Keratinocyte (primary cell): Measurements from ENCODE around the gene NRG2. TPM values are rescaled to one million over a fixed set of nuclear protein-coding genes. Genes with fewer than 3 reads are reported as not detected.

Experiments
- DNase-seq: peaks from one replicate; pipeline ENCODE4 v3.0.0-alpha.2; 2011; ENCODE audit warnings: low read depth, missing footprints, low spot score
- FAIRE-seq: peaks from 2 replicates; lab custom pipeline; 2011; peaks lifted over from hg19 to GRCh38; lab: Jason Lieb, UNC
- H2AFZ ChIP-seq: 2 replicates; pipeline ENCODE4 v1.6.0; 2012; ENCODE audit warnings: low read length, control low read depth, inconsistent platforms; ENCODE audit not compliant: control insufficient read depth
- H3K27ac ChIP-seq: 2 replicates; pipeline ENCODE4 v1.5.1; 2011; ENCODE audit warnings: low read length; ENCODE audit not compliant: control insufficient read depth, insufficient read depth
- H3K27me3 ChIP-seq: 3 replicates; pipeline ENCODE4 v1.6.0; 2011; ENCODE audit warnings: low read length; ENCODE audit not compliant: control insufficient read depth, insufficient read depth; ENCODE audit errors: extremely low read depth
- H3K36me3 ChIP-seq, 2 experiments: 2 replicates in 1 of 2; 3 replicates in 1 of 2; pipeline ENCODE4 v1.5.1; 2011; ENCODE audit warnings: low read length in 2 of 2, mild to moderate bottlenecking in 1 of 2; ENCODE audit not compliant: control insufficient read depth in 2 of 2, insufficient read depth in 2 of 2; ENCODE audit errors: extremely low read depth in 1 of 2
- H3K4me1 ChIP-seq: 3 replicates; pipeline ENCODE4 v1.5.1; 2011; ENCODE audit warnings: low read length; ENCODE audit not compliant: control insufficient read depth, insufficient read depth; ENCODE audit errors: extremely low read depth
- H3K4me2 ChIP-seq: 3 replicates; pipeline ENCODE4 v1.6.0; 2011; ENCODE audit warnings: low read depth, low read length; ENCODE audit not compliant: control insufficient read depth, insufficient read depth; ENCODE audit errors: extremely low read depth
- H3K4me3 ChIP-seq, 3 experiments: fragments of 200-600 bp in 1 of 3; sonication (generic) in 1 of 3; 2 replicates in 2 of 3; 3 replicates in 1 of 3; pipeline ENCODE4 v1.5.1; 2011 to 2016; ENCODE audit warnings: low read length in 3 of 3, mild to moderate bottlenecking in 3 of 3, control low read depth in 2 of 3, inconsistent platforms in 1 of 3, low read depth in 1 of 3, mixed read lengths in 1 of 3, mixed run types in 1 of 3, moderate library complexity in 1 of 3; ENCODE audit not compliant: control insufficient read depth in 2 of 3, insufficient read depth in 2 of 3; ENCODE audit errors: extremely low read depth in 1 of 3
- H3K79me2 ChIP-seq: 2 replicates; pipeline ENCODE4 v1.6.0; 2012; ENCODE audit warnings: low read length; ENCODE audit not compliant: control insufficient read depth, insufficient read depth
- H3K9ac ChIP-seq: 3 replicates; pipeline ENCODE4 v1.6.0; 2011; ENCODE audit warnings: low read length; ENCODE audit not compliant: control insufficient read depth, insufficient read depth; ENCODE audit errors: extremely low read depth
- H3K9me1 ChIP-seq: 3 replicates; pipeline ENCODE4 v1.6.0; 2011; ENCODE audit warnings: low read length; ENCODE audit not compliant: control insufficient read depth, insufficient read depth; ENCODE audit errors: extremely low read depth
- H3K9me3 ChIP-seq: 2 replicates; pipeline ENCODE4 v1.5.1; 2012; ENCODE audit warnings: low read depth, low read length; ENCODE audit not compliant: control insufficient read depth
- H4K20me1 ChIP-seq: 3 replicates; pipeline ENCODE4 v1.6.0; 2011; ENCODE audit warnings: low read length; ENCODE audit not compliant: control insufficient read depth, insufficient read depth; ENCODE audit errors: extremely low read depth
- CTCF ChIP-seq, 3 experiments: IDR thresholded peaks in 1 of 3; conservative IDR thresholded peaks in 1 of 3; optimal IDR thresholded peaks in 1 of 3; 2 replicates in 2 of 3; 3 replicates in 1 of 3; pipeline versions ENCODE3 to v1.5.1; 2011; ENCODE audit warnings: low read length in 3 of 3, mild to moderate bottlenecking in 3 of 3, moderate library complexity in 2 of 3, control low read depth in 1 of 3, inconsistent platforms in 1 of 3; ENCODE audit not compliant: insufficient read depth in 2 of 3; ENCODE audit errors: extremely low read depth in 1 of 3
- EZH2 ChIP-seq: IDR thresholded peaks from one replicate; pipeline ENCODE4 v1.6.1; 2012; ENCODE audit warnings: inconsistent platforms, mild to moderate bottlenecking, low read length, moderate library complexity
- dilution Hi-C: fragments of 300-500 bp; cut with MboI; formaldehyde crosslinking; loops from one replicate; pipeline ENCODE4 v1.7.0; 2020; ENCODE audit warnings: low sequenced_read_pairs; ENCODE audit not compliant: extremely low pct_ligation_motif_present
- polyA plus RNA-seq, 5 experiments: library from polyadenylated mRNA; depleted of rRNA in 3 of 5; stranded (reverse) in 3 of 5; stranded (forward) in 1 of 5; unstranded in 1 of 5; fragments of >200 nt; gene quantifications; 1 replicate in 1 of 5; 2 replicates in 3 of 5; 3 replicates in 1 of 5; pipeline versions ENCODE4 v1.2.1 to v1.2.3, GENCODE V29; 2011 to 2012; ENCODE audit warnings: missing spikeins in 2 of 5, low read depth in 1 of 5, low replicate concordance in 1 of 5

Gene NRG2
- polyA plus RNA-seq, 1 donor (not counting 4 experiments of a cell fraction or from before 2014, with no cell fraction given) = 0.13 TPM

GRCh38 chr5:139843991-139844390 is 199.1 kb downstream of the NRG2 start:
- Histone ChIP-seq H3K9me1 (no peaks in the 10 kb centered on the region), H3K36me3 (no peaks in the 10 kb centered on the region), H2AFZ (no peak overlapping the region), H3K9me3 (no peaks in the 10 kb centered on the region), H3K9ac (no peak overlapping the region), H3K79me2 (no peaks in the 10 kb centered on the region), H3K4me1 (no peaks in the 10 kb centered on the region), H3K4me2 (no peak overlapping the region), H3K27ac (no peak overlapping the region), H3K4me3 (no peak overlapping the region), H3K27me3 (no peaks in the 10 kb centered on the region), H4K20me1 (no peaks in the 10 kb centered on the region)
- TF ChIP-seq CTCF (optimal IDR thresholded peaks at IDR 0.05 in 1 of 3, IDR thresholded peaks at IDR 0.05 in 1 of 3, conservative IDR thresholded peaks at IDR 0.05 in 1 of 3; ENCODE audit: extremely low read depth in 1 of 3, insufficient read depth in 2 of 3, low read length in 3 of 3) (no peak), EZH2 (no peak)
- dilution Hi-C loops = loop anchor here (25.0 kb wide), 1 partner anchor 118 kb away; no protein-coding TSS in a partner anchor
- FAIRE-seq (no peak), DNase-seq (no peak)

DNA sequence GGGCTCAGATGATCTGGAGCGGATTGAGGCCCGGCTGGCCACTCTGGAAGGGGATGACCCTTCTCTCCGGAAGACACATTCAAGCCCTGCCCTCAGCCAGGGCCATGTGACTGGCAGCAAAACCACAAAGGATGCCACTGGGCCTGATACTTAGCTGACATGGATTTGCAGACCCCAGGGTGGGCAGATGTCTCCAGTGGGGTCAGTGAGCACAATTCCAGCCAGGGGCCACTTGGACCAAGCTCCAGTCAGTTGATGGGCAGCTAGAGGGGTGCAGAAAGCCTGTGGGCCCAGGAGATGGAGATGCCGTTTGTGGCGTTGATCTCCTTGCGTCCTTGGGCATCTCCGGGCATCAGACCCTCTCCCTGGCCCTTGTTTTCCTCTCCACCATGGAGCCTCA is 200.8 kb downstream of the NRG2 start:
- no peak for DNase-seq
- H3K4me1 ChIP-seq = no peaks in the 10 kb centered on the region
- no peak overlapping the region for H2AFZ ChIP-seq
- H3K4me2 ChIP-seq = no peak overlapping the region
- no peak overlapping the region for H3K9ac ChIP-seq
- no peaks in the 10 kb centered on the region for H3K36me3 ChIP-seq
- H3K9me3 ChIP-seq = no peaks in the 10 kb centered on the region
- no peaks in the 10 kb centered on the region for H3K9me1 ChIP-seq
- no peak overlapping the region for H3K27ac ChIP-seq
- H4K20me1 ChIP-seq = no peaks in the 10 kb centered on the region
- H3K27me3 ChIP-seq = no peaks in the 10 kb centered on the region
- dilution Hi-C loops = loop anchor here (25.0 kb wide), 1 partner anchor 120 kb away; no protein-coding TSS in a partner anchor
- TF ChIP-seq CTCF (optimal IDR thresholded peaks at IDR 0.05 in 1 of 3, IDR thresholded peaks at IDR 0.05 in 1 of 3, conservative IDR thresholded peaks at IDR 0.05 in 1 of 3; ENCODE audit: extremely low read depth in 1 of 3, insufficient read depth in 2 of 3, low read length in 3 of 3) (no peak), EZH2 (no peak)
- no peaks in the 10 kb centered on the region for H3K79me2 ChIP-seq
- H3K4me3 ChIP-seq = no peak overlapping the region
- no peak for FAIRE-seq
